AG08396 (cell line): ENCODE results near the gene MAP3K14.

Experiments
- DNase-seq: peaks from one replicate; pipeline ENCODE4 v3.0.0; 2012; ENCODE audit warnings: low spot score, mixed read lengths

Gene MAP3K14

GRCh38 chr17:45338996-45339535 is 22.2 kb upstream of the MAP3K14 start:
- DNase-seq = no peak

DNA sequence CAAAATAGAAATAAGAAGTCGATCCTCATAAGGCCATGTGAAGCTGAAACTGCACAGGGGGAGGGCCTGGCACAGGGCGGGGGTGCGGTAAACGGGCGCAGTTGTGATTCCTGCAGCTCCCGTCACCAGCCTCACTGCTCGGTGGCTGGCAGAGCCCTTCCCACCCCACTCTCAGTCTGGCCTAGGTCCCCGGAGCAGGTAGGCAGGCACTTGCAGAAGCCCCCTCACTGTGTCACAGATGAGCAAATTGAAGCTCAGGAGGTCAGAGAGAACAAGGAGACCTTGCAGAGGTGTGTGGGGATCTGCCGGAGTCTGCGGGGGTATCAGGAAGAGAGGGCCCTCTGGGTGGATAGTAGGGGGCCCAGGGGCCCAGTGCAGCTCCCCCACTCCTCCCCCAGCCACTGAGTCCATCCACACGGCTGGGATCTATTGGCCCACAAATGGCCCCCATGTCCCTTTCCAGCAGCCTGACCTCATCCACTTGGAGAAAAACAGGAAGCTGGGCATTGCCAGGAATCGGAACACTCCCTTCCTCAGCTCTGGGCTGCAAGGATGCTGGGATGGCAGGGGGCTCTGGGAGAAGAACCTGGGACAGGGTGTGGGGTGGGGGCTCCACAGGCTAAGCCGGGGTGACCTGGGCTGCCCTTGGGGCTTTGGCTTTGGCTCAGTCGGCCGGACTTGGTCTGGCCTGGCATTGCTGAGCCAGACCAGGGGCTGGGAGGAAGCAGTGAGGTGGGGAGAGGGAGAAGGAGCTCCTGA is 21.4 kb upstream of the MAP3K14 start:
- no peak for DNase-seq

GRCh38 chr17:45336390-45337182 is 19.8 kb upstream of the MAP3K14 start:
- no peak for DNase-seq

- DNase-seq = no peak
Measured at GRCh38 chr17:45335721-45336120, 18.9 kb upstream of the MAP3K14 start.

- no peak for DNase-seq
Measured at GRCh38 chr17:45334701-45335677, 18.2 kb upstream of the MAP3K14 start.

GRCh38 chr17:45334231-45334630 is 17.4 kb upstream of the MAP3K14 start:
- no peak for DNase-seq

GRCh38 chr17:45333702-45334092 is 16.9 kb upstream of the MAP3K14 start:
- no peak for DNase-seq

DNA sequence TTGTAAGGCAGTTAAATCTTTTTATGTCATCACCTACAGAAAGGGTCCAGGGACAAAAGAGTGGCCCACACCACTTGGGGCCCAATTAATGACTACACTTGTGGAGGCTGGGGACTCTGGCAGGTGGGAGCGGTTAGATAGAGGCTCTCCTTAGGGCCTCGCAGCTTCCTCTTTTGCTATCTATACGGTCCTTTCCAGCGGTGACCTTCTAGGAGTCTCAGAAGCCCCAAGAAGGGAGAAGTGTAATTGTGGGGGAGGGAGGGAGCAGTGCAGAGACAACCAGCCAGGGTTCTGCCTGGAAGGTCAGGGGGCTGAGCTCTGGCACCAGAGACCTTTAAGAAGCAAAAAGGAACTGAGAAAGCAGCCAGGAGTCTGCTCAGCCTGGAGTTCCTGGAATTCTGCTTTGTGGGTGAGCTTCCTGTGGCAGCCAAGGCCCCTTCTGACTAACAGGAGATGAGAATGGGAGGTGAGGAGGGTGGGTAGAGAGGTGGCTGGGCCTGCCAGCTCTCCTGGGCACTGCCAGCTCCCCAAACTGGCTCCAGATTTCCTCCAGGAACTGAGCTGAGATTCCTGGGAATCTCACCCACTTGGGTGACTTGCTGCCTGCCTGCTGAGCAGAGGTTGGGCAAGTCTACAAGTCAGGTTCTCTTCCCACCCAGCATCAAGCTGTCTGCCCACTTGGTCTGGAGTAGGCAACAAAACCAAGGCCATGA is 16.3 kb upstream of the MAP3K14 start:
- DNase-seq = no peak

- no peak for DNase-seq
Measured at GRCh38 chr17:45332505-45332904, 15.7 kb upstream of the MAP3K14 start.

- DNase-seq = no peak
Measured at GRCh38 chr17:45326626-45327025, 9.8 kb upstream of the MAP3K14 start.

DNA sequence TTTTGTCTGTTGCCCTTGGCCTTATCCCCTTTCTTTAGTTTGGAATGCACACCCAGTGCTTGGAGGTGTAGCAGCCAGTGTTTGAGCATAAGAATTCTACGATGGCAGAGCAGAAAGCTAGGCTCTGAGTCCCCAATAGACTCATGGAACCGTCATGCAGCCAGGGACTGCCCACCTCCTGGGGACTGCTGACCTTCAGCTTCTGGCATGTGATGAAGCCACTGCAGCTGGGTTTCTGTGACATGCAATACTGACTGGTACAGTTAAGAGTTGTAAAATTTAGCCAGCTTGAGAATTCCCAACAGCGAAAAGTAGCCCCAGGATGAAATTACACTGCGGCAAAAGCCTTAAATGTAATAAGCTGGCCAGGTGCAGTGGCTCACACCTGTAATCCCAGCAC is 9.0 kb upstream of the MAP3K14 start:
- no peak for DNase-seq

DNA sequence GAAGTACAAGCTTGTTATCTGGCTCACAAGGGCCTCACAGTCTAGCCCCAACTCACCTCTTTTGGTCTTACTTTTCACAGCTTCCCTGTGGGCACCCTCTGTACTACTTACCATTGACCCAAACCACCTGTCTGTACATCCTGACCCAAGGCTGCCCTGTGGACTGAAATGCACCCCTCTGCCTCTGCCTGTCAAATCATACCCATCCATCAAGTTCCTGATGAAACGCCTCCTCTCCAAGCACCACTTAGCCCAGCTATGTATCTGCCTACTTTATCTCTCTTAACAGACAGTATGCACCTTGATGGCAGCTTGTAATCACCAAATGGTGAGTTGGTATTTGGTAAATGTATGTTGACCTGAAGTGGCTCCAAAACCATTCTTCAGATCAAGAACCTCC is 7.5 kb upstream of the MAP3K14 start:
- DNase-seq = no peak

- DNase-seq = no peak
Measured at GRCh38 chr17:45322168-45322567, 5.3 kb upstream of the MAP3K14 start.

- peak; percentile 71 for DNase-seq
Measured at GRCh38 chr17:45320931-45321461, 4.2 kb upstream of the MAP3K14 start.

DNA sequence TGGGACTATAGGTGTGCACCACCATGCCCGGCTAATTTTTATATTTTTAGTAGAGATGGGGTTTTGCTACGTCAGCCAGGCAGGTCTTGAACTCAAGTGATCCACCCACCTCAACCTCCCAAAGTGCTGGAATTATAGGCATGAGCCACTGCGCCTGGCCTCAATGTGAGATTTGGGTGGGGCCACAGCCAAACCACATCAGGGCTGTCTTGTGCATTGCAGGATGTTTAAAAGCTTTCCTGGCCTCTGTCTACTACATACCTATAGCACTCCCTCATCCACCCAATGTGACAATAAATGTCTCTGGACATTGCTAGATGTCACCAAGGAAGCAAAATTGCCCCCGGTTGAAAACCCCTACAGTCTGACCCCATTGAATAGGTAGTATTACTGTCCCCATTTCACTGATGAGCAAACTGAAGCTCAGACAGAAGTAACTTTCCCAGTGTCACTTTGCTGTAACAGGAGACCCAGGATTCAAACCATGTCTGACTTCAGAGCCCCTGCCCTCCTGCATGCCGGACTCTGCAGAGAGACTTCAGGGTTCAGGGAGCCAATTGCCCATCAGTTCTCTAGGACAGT is 3.6 kb upstream of the MAP3K14 start:
- DNase-seq = no peak

- no peak for DNase-seq
Measured at GRCh38 chr17:45319239-45319703, 2.5 kb upstream of the MAP3K14 start.

DNA sequence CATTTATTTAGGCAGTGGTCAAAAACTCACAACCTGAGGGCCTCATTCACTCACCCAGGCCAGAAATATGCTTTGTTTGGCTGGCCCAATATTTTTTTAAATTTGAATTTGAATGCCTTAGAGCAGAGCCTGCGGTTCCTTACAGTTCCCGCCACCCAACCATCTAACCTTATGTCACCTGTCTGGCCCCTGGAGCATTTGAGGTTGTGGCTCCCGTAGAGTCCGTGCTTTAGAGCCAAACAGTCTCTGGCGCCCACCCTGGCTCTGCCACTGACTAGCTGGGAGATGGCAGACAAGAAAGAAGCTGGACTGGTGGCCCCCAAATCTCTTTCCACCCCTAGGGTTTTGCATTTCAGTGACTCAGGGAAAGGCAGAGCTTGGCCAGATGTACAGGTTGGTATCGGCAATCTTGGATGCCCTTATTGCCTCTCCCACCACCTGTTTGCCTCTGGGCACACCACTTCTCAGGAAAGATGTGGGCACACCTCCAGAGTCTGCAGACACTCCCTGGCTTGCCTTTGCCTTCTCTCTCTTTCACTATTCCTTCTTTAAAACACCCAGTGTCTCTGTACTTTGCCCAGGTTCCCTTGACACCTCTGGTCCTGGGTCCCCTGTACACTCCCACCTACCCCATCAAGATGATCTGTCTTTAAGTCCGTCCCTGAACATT is 1.9 kb upstream of the MAP3K14 start:
- DNase-seq = no peak

GRCh38 chr17:45317111-45317928 is 500 bp upstream of the MAP3K14 start:
- peak; percentile 99 for DNase-seq
